ENCODE measurements around the gene ZC3H18. TPM values are rescaled to one million over a fixed set of nuclear protein-coding genes. Genes with fewer than 3 reads are reported as not detected.

The ZC3H18 gene
- total and polyA plus RNA-seq, 10 of the 15 experiments (the other 5 are each of a cell fraction or from before 2014, with no cell fraction given), result 1.0 to 58.3 (median 22.4) TPM

DNA sequence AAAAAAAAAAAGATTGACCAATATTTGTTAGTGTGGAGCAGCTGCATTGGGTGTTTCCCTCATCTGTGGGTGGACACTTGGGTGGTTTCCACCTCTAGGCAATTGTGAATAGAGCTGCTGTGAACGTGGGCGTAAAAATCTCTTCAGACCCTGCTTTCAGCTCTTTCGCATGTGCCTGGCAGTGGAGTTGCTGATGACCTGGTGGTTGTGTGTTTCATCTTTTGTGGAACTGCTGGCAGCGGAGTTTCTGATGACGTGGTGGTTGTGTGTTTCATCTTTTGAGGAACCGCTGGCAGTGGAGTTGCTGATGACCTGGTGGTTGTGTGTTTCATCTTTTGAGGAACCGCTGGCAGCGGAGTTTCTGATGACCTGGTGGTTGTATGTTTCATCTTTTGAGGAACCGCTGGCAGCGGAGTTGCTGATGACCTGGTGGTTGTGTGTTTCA lies 21.4 kb downstream of the ZC3H18 start (continued):
- peak; percentile 63; the same call in 1 of the 2 replicates for TF ChIP-seq DPF2 (IDR thresholded peaks at IDR 0.05)
- no peak for TF ChIP-seq STAT1 (conservative IDR thresholded peaks at IDR 0.05)
- TF ChIP-seq, protein P1, sequence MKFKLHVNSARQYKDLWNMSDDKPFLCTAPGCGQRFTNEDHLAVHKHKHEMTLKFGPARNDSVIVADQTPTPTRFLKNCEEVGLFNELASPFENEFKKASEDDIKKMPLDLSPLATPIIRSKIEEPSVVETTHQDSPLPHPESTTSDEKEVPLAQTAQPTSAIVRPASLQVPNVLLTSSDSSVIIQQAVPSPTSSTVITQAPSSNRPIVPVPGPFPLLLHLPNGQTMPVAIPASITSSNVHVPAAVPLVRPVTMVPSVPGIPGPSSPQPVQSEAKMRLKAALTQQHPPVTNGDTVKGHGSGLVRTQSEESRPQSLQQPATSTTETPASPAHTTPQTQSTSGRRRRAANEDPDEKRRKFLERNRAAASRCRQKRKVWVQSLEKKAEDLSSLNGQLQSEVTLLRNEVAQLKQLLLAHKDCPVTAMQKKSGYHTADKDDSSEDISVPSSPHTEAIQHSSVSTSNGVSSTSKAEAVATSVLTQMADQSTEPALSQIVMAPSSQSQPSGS (IDR thresholded peaks at IDR 0.05; ENCODE audit: low read length), result peak; percentile 87
- TF ChIP-seq BHLHE40 (IDR thresholded peaks at IDR 0.05; ENCODE audit: borderline replicate concordance in 1 of 2, low read depth in 2 of 2, low read length in 1 of 2), result peak; percentile 92 to 96
- 0 out of 2 replicates have a peak, but pooled peaks have one; percentile 40 for TF ChIP-seq TBL1XR1 (IDR thresholded peaks at IDR 0.05; ENCODE audit: low read depth, low read length)
- TF ChIP-seq, protein P2, sequence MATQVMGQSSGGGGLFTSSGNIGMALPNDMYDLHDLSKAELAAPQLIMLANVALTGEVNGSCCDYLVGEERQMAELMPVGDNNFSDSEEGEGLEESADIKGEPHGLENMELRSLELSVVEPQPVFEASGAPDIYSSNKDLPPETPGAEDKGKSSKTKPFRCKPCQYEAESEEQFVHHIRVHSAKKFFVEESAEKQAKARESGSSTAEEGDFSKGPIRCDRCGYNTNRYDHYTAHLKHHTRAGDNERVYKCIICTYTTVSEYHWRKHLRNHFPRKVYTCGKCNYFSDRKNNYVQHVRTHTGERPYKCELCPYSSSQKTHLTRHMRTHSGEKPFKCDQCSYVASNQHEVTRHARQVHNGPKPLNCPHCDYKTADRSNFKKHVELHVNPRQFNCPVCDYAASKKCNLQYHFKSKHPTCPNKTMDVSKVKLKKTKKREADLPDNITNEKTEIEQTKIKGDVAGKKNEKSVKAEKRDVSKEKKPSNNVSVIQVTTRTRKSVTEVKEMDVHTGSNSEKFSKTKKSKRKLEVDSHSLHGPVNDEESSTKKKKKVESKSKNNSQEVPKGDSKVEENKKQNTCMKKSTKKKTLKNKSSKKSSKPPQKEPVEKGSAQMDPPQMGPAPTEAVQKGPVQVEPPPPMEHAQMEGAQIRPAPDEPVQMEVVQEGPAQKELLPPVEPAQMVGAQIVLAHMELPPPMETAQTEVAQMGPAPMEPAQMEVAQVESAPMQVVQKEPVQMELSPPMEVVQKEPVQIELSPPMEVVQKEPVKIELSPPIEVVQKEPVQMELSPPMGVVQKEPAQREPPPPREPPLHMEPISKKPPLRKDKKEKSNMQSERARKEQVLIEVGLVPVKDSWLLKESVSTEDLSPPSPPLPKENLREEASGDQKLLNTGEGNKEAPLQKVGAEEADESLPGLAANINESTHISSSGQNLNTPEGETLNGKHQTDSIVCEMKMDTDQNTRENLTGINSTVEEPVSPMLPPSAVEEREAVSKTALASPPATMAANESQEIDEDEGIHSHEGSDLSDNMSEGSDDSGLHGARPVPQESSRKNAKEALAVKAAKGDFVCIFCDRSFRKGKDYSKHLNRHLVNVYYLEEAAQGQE (IDR thresholded peaks at IDR 0.05; ENCODE audit: low read depth, low read length), result 0 out of 2 replicates have a peak, but pooled peaks have one; percentile 15
- no peak for TF ChIP-seq ZNF24 (IDR thresholded peaks at IDR 0.05)
- TF ChIP-seq NFYA (IDR thresholded peaks at IDR 0.05; ENCODE audit: borderline replicate concordance, low read depth, low read length), result no peak
- no peak for TF ChIP-seq BMI1 (IDR thresholded peaks at IDR 0.05; ENCODE audit: borderline replicate concordance)
- TF ChIP-seq ZNF217 (IDR thresholded peaks at IDR 0.05), result no peak
- 0 out of 2 replicates have a peak, but pooled peaks have one; percentile 51 for TF ChIP-seq CBFB (IDR thresholded peaks at IDR 0.05; ENCODE audit: low read depth)
- TF ChIP-seq STAT3 (IDR thresholded peaks at IDR 0.05; ENCODE audit: low read depth, low read length), result no peak
- TF ChIP-seq WRNIP1 (IDR thresholded peaks at IDR 0.05; ENCODE audit: borderline replicate concordance, low read depth, low read length), result no peak
- no peak for TF ChIP-seq ZNF207 (IDR thresholded peaks at IDR 0.05; ENCODE audit: borderline replicate concordance)
- TF ChIP-seq ZSCAN29 (IDR thresholded peaks at IDR 0.05), result no peak
- TF ChIP-seq, protein P3, sequence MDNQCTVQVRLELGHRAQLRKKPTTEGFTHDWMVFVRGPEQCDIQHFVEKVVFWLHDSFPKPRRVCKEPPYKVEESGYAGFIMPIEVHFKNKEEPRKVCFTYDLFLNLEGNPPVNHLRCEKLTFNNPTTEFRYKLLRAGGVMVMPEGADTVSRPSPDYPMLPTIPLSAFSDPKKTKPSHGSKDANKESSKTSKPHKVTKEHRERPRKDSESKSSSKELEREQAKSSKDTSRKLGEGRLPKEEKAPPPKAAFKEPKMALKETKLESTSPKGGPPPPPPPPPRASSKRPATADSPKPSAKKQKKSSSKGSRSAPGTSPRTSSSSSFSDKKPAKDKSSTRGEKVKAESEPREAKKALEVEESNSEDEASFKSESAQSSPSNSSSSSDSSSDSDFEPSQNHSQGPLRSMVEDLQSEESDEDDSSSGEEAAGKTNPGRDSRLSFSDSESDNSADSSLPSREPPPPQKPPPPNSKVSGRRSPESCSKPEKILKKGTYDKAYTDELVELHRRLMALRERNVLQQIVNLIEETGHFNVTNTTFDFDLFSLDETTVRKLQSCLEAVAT (IDR thresholded peaks at IDR 0.05), result peak; percentile 55; the same call in 1 of the 2 replicates
- TF ChIP-seq, protein P4, sequence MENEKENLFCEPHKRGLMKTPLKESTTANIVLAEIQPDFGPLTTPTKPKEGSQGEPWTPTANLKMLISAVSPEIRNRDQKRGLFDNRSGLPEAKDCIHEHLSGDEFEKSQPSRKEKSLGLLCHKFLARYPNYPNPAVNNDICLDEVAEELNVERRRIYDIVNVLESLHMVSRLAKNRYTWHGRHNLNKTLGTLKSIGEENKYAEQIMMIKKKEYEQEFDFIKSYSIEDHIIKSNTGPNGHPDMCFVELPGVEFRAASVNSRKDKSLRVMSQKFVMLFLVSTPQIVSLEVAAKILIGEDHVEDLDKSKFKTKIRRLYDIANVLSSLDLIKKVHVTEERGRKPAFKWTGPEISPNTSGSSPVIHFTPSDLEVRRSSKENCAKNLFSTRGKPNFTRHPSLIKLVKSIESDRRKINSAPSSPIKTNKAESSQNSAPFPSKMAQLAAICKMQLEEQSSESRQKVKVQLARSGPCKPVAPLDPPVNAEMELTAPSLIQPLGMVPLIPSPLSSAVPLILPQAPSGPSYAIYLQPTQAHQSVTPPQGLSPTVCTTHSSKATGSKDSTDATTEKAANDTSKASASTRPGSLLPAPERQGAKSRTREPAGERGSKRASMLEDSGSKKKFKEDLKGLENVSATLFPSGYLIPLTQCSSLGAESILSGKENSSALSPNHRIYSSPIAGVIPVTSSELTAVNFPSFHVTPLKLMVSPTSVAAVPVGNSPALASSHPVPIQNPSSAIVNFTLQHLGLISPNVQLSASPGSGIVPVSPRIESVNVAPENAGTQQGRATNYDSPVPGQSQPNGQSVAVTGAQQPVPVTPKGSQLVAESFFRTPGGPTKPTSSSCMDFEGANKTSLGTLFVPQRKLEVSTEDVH (IDR thresholded peaks at IDR 0.05; ENCODE audit: low read depth, partially characterized antibody), result no peak
- TF ChIP-seq, protein P5, sequence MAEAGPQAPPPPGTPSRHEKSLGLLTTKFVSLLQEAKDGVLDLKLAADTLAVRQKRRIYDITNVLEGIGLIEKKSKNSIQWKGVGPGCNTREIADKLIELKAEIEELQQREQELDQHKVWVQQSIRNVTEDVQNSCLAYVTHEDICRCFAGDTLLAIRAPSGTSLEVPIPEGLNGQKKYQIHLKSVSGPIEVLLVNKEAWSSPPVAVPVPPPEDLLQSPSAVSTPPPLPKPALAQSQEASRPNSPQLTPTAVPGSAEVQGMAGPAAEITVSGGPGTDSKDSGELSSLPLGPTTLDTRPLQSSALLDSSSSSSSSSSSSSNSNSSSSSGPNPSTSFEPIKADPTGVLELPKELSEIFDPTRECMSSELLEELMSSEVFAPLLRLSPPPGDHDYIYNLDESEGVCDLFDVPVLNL (IDR thresholded peaks at IDR 0.05; ENCODE audit: low read depth, low read length), result no peak
- no peak for TF ChIP-seq ZZZ3 (IDR thresholded peaks at IDR 0.05; ENCODE audit: control insufficient read depth, insufficient read length, low read depth)
- TF ChIP-seq SMARCA5 (IDR thresholded peaks at IDR 0.05), result no peak
- no peak for TF ChIP-seq HDAC2 (IDR thresholded peaks at IDR 0.05)
- TF ChIP-seq NRF1 (conservative IDR thresholded peaks at IDR 0.05; ENCODE audit: low read depth, low read length), result no peak

All from GM12878 (cell line).